C4-2B (cell line): ENCODE results near the gene AIFM3.

Experiments used
- H3K27ac ChIP-seq: fragments of 450-650 bp; 2 replicates; pipeline ENCODE4 v1.5.1; 2017
- CTCF ChIP-seq: fragments of 450-650 bp; conservative IDR thresholded peaks from 2 replicates; pipeline ENCODE4 v1.5.1; 2017; ENCODE audit warnings: mild to moderate bottlenecking
- ZFX ChIP-seq: fragments of 450-650 bp; IDR thresholded peaks from 2 replicates; pipeline ENCODE4 v1.6.1; 2017

AIFM3 gene

GRCh38 chr22:20992456-20993303, 25.6 kb downstream of the AIFM3 start:
- no peak overlapping the region for H3K27ac ChIP-seq
- TF ChIP-seq ZFX (no peak), CTCF (no peak)

- TF ChIP-seq ZFX (no peak), CTCF (no peak)
- no peak overlapping the region for H3K27ac ChIP-seq
Measured at GRCh38 chr22:20993304-20994127, 26.5 kb downstream of the AIFM3 start.

DNA sequence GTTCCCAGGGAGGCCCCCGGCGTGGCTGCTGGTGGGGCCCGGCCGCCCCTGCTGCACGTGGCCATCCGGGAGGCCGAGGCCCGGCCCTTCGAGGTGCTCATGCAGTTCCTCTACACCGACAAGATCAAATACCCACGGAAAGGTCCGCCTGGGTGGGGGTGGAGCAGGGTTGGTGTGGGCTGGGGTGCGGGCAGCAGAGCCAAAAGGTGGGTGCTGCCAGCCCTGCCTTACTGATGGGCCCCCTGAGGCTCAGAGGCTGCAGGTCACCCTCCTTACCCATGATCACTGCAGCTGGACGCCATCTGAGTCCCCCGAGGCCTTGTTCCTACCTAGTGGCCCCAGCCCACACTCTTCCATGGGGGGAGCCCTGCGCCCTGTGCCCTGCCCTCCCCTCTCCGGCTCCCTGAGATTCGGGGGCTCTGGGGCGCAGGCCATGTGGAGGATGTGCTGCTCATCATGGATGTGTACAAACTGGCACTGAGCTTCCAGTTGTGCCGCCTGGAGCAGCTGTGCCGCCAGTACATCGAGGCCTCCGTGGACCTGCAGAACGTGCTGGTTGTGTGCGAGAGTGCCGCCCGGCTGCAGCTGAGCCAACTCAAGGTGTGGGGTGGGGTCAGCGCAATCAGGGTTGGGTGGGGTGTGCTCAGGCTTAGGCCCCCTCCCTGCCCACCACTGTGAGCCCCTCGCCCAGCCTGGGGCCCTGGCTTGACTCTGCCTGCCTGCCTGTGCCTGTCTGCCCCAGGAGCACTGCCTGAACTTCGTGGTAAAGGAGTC, 27.3 kb downstream of the AIFM3 start:
- TF ChIP-seq ZFX (no peak), CTCF (no peak)

GRCh38 chr22:20994902-20995241, 27.8 kb downstream of the AIFM3 start:
- H3K27ac ChIP-seq, result no peak overlapping the region
- TF ChIP-seq CTCF (no peak), ZFX (no peak)

More for the DNA sequence above, 27.3 kb downstream of the AIFM3 start:
- no peak overlapping the region for H3K27ac ChIP-seq

GRCh38 chr22:20995329-20996030, 28.4 kb downstream of the AIFM3 start:
- no peak overlapping the region for H3K27ac ChIP-seq
- TF ChIP-seq ZFX (no peak), CTCF (no peak)

- TF ChIP-seq ZFX (no peak), CTCF (no peak)
- H3K27ac ChIP-seq, result no peak overlapping the region
Measured at GRCh38 chr22:20996031-20996410, 29.0 kb downstream of the AIFM3 start.
